ENCODE data around the gene ALKBH6. TPM values are rescaled to one million over a fixed set of nuclear protein-coding genes. Genes with fewer than 3 reads are reported as not detected.
"Not testable (repeated sequence)": the region's sequence is repeated elsewhere in the genome, so short reads cannot be mapped to it uniquely, and the experiment has no call there.

The ALKBH6 gene
- total RNA-seq, 1 donor from 2014 or later: 17.9 TPM

DNA sequence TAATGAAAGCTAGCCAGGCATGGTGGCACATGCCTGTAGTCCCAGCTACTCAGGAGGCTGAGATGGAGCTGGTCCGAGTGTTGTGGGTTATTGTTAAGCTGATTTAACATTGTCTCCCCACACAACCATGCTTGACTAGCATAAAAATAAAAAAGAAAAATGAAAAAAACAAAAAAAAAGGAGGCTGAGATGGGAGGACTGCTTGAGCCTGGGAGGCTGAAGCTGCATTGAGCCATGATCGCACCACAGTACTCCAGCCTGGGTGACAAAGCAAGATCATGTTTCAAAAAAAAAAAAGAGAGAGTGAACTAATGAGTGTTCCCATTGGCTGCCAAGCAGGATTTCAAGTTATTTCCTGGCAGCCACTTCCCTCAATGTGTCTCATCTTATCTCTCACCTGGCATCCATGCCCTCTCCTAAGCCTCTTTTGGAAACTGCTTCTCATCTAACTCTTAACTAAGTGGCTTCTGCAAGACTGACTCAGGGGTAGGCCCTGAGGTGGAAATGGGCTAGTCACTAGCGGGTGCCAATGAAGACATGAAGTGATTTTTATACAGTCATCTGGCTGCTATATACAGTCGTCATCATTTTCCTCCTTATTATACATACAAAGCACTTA is 35.2 kb upstream of the ALKBH6 start:
- H3K27me3 Mint-ChIP-seq (ENCODE audit: low read depth): no peaks in the 10 kb centered on the region
- no peak for DNase-seq (ENCODE audit: low spot score)

DNA sequence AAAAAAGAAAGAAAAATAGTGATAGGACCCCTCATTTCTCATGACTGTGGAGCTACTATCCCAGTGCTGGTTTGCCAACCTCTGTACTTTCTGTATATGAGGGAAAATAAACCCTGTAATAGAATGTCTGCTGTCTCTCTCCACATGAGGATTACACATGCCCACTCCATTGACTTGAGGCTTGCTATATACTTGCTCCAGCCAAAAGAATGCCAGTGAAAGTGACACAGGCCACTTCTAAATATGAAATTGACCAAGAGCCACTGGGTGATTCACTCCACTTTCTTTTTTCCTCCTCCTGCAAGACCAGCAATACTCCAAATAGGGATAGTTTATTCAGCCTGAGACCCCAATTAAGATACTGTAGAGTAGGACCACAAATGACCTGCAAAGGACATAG is 33.8 kb upstream of the ALKBH6 start:
- peaks cover 15% of the 10 kb centered on the region for H3K4me1 Mint-ChIP-seq (ENCODE audit: low read depth)
- TF ChIP-seq, protein P1, sequence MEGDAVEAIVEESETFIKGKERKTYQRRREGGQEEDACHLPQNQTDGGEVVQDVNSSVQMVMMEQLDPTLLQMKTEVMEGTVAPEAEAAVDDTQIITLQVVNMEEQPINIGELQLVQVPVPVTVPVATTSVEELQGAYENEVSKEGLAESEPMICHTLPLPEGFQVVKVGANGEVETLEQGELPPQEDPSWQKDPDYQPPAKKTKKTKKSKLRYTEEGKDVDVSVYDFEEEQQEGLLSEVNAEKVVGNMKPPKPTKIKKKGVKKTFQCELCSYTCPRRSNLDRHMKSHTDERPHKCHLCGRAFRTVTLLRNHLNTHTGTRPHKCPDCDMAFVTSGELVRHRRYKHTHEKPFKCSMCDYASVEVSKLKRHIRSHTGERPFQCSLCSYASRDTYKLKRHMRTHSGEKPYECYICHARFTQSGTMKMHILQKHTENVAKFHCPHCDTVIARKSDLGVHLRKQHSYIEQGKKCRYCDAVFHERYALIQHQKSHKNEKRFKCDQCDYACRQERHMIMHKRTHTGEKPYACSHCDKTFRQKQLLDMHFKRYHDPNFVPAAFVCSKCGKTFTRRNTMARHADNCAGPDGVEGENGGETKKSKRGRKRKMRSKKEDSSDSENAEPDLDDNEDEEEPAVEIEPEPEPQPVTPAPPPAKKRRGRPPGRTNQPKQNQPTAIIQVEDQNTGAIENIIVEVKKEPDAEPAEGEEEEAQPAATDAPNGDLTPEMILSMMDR (IDR thresholded peaks at IDR 0.05): no peak
- no peaks in the 10 kb centered on the region for H3K36me3 Mint-ChIP-seq (ENCODE audit: low read depth)
- H3K9me3 Mint-ChIP-seq (ENCODE audit: low read depth): peaks cover 3% of the 10 kb centered on the region
- DNase-seq (ENCODE audit: low spot score): no peak
- no peak overlapping the region for H3K4me3 Mint-ChIP-seq (ENCODE audit: unreplicated experiment)
- no peaks in the 10 kb centered on the region for H3K27me3 Mint-ChIP-seq (ENCODE audit: low read depth)
- H3K27ac Mint-ChIP-seq (ENCODE audit: unreplicated experiment): no peak overlapping the region

More for the DNA sequence above, 35.2 kb upstream of the ALKBH6 start:
- TF ChIP-seq, protein P1 (IDR thresholded peaks at IDR 0.05): no peak
- Mint-ChIP-seq H3K27ac (ENCODE audit: unreplicated experiment) (no peak overlapping the region), H3K36me3 (ENCODE audit: low read depth) (no peaks in the 10 kb centered on the region), H3K9me3 (ENCODE audit: low read depth) (peaks cover 3% of the 10 kb centered on the region), H3K4me3 (ENCODE audit: unreplicated experiment) (no peak overlapping the region), H3K4me1 (ENCODE audit: low read depth) (peaks cover 25% of the 10 kb centered on the region)

DNA sequence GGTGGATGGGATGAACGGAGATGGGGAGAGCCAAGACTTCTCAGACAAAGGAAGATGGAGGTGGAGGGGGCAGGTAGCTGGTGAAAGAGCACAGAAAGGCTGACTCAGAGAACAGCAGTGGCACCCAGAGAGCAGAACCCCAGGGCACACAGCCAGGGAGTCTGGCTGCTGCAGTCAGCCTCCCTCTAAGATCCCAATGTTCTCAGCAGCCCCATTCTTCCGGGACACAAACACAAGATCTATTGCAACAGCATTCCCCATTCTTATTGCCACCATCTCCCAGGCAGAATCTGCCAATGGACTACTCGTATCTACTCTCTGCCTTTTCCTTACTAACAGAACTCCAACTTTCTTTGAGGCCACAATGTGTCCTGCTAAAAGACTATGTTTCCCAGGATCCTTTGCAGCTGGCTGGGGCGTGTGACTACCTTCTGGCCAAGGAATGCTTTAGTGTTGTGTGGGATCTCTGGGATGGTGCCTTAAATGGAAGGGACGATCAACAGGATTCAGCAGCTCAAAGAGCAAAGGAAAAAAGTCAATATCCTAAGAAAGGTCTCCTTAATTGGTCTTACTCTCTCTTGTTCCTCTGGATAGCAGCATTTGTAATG is 32.5 kb upstream of the ALKBH6 start:
- Mint-ChIP-seq H3K9me3 (ENCODE audit: low read depth) (peaks cover 3% of the 10 kb centered on the region), H3K27ac (ENCODE audit: unreplicated experiment) (no peak overlapping the region), H3K4me1 (ENCODE audit: low read depth) (peaks cover 19% of the 10 kb centered on the region), H3K27me3 (ENCODE audit: low read depth) (no peaks in the 10 kb centered on the region), H3K36me3 (ENCODE audit: low read depth) (no peaks in the 10 kb centered on the region), H3K4me3 (ENCODE audit: unreplicated experiment) (no peak overlapping the region)
- TF ChIP-seq, protein P1 (IDR thresholded peaks at IDR 0.05): no peak
- DNase-seq (ENCODE audit: low spot score): no peak

DNA sequence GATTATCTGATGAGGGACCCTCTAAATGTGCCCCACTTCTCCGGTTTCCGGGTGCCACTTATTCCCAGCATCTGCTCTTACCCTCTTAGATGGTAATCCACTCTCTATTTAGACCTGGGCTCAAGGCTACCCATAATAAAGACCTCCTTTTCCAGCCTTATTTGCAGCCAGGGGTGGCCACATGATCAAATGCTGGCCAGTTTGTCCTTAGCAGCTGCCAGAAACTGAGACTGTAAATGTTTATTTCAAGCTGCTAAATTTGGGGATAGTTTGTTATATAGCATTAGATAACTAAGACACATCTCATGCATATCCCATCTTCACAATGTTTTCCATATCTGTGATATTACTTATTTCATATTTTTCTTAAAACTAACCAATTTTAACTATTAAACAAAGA is 29.9 kb upstream of the ALKBH6 start:
- Mint-ChIP-seq H3K4me1 (ENCODE audit: low read depth) (peaks cover 18% of the 10 kb centered on the region), H3K27ac (ENCODE audit: unreplicated experiment) (no peak overlapping the region), H3K9me3 (ENCODE audit: low read depth) (peaks cover 3% of the 10 kb centered on the region)

DNA sequence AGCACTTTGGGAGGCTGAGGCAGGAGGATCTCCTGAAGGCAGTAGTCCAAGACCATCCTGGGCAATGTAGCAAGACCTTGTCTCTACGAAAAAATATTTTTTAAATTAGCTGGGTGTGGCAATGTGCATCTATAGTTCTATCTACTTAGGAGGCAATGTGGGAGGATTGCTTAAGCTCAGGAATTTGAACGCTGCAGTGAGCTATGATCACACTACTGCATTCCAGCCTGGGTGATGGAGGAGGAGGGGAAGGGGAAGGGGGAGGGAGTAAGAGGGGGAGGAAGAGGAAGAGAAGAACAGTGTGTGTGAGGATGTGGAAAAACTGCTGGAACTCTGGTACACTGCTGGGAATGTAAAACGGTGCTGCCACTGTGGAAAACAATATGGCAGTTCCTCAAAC is 27.8 kb upstream of the ALKBH6 start:
- TF ChIP-seq, protein P1 (IDR thresholded peaks at IDR 0.05): no peak
- peaks cover 3% of the 10 kb centered on the region for H3K9me3 Mint-ChIP-seq (ENCODE audit: low read depth)
- H3K36me3 Mint-ChIP-seq (ENCODE audit: low read depth): no peaks in the 10 kb centered on the region
- H3K4me3 Mint-ChIP-seq (ENCODE audit: unreplicated experiment): no peak overlapping the region
- no peak for DNase-seq (ENCODE audit: low spot score)
- peak overlapping the region; percentile 71 for H3K27ac Mint-ChIP-seq (ENCODE audit: unreplicated experiment)
- no peaks in the 10 kb centered on the region for H3K27me3 Mint-ChIP-seq (ENCODE audit: low read depth)
- peaks cover 18% of the 10 kb centered on the region for H3K4me1 Mint-ChIP-seq (ENCODE audit: low read depth)

More for the DNA sequence above, 29.9 kb upstream of the ALKBH6 start:
- no peaks in the 10 kb centered on the region for H3K36me3 Mint-ChIP-seq (ENCODE audit: low read depth)
- no peak for DNase-seq (ENCODE audit: low spot score)
- TF ChIP-seq, protein P1 (IDR thresholded peaks at IDR 0.05): no peak
- H3K4me3 Mint-ChIP-seq (ENCODE audit: unreplicated experiment): no peak overlapping the region
- H3K27me3 Mint-ChIP-seq (ENCODE audit: low read depth): no peaks in the 10 kb centered on the region

DNA sequence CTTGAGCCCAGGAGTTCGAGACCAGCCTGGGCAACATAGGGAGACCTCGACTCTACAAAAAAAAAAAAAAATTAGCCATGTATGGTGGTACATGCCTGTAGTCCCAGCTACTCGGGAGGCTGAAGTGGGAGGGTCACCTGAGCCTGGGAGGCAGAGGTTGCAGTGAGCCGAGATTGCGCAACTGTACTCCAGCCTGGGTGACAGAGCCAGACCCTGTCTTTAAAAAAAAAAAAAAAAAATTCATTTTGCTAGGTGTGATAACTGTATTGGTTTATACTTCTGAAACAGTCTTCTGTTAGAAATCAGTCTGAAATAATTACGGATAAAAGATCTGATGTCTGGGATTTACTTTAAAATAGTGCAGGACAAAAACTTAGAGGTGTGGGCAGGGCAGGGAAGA is 27.1 kb upstream of the ALKBH6 start:
- Mint-ChIP-seq H3K27ac (ENCODE audit: unreplicated experiment) (peak overlapping the region; percentile 71), H3K4me1 (ENCODE audit: low read depth) (peaks cover 14% of the 10 kb centered on the region)
- not testable (repeated sequence) for H3K4me3 Mint-ChIP-seq (ENCODE audit: unreplicated experiment); DNase-seq (ENCODE audit: low spot score); H3K9me3 Mint-ChIP-seq (ENCODE audit: low read depth); H3K27me3 Mint-ChIP-seq (ENCODE audit: low read depth); H3K36me3 Mint-ChIP-seq (ENCODE audit: low read depth)
